Coronary artery (tissue), 2 donors: ENCODE data around the gene XPR1.
A peak's percentile ranks its signal among the peaks of the same experiment; 100 is the strongest.

Source experiments
- DNase-seq: peaks from one replicate; pipeline ENCODE4 v3.0.0-alpha.2; 2017; ENCODE audit warnings: low spot score
- H3K27ac ChIP-seq, 2 donors: fragments of 200-600 bp; sonication (generic); one replicate each; pipeline ENCODE4 v1.5.1; 2016 to 2019
- H3K4me3 ChIP-seq: fragments of 200-600 bp; sonication (generic); 2 replicates; pipeline ENCODE4 v1.5.1; 2016; ENCODE audit warnings: mild to moderate bottlenecking, moderate library complexity
- TF ChIP-seq, protein P1 (sequence below): fragments of 200-600 bp; sonication (generic); IDR thresholded peaks from one replicate; pipeline ENCODE4 v1.5.1; 2019; ENCODE audit warnings: antibody characterized with exemption

Gene XPR1

GRCh38 chr1:180924939-180925338 lies 293.1 kb downstream of the XPR1 start:
- H3K4me3 ChIP-seq: no peak overlapping the region
- no peak overlapping the region for H3K27ac ChIP-seq
- no peak for DNase-seq
- TF ChIP-seq, protein P1, sequence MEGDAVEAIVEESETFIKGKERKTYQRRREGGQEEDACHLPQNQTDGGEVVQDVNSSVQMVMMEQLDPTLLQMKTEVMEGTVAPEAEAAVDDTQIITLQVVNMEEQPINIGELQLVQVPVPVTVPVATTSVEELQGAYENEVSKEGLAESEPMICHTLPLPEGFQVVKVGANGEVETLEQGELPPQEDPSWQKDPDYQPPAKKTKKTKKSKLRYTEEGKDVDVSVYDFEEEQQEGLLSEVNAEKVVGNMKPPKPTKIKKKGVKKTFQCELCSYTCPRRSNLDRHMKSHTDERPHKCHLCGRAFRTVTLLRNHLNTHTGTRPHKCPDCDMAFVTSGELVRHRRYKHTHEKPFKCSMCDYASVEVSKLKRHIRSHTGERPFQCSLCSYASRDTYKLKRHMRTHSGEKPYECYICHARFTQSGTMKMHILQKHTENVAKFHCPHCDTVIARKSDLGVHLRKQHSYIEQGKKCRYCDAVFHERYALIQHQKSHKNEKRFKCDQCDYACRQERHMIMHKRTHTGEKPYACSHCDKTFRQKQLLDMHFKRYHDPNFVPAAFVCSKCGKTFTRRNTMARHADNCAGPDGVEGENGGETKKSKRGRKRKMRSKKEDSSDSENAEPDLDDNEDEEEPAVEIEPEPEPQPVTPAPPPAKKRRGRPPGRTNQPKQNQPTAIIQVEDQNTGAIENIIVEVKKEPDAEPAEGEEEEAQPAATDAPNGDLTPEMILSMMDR: no peak

GRCh38 chr1:180925471-180926051 lies 293.7 kb downstream of the XPR1 start:
- no peak overlapping the region for H3K4me3 ChIP-seq
- DNase-seq: no peak
- H3K27ac ChIP-seq: no peak overlapping the region
- TF ChIP-seq, protein P1: no peak

- TF ChIP-seq, protein P1: no peak
- peak overlapping the region; percentile 49 for H3K4me3 ChIP-seq
- peak overlapping the region in 1 of 2 donors; percentile 65 for H3K27ac ChIP-seq
- DNase-seq: no peak
These were observed 294.6 kb downstream of the XPR1 start for GRCh38 chr1:180926164-180926981.

DNA sequence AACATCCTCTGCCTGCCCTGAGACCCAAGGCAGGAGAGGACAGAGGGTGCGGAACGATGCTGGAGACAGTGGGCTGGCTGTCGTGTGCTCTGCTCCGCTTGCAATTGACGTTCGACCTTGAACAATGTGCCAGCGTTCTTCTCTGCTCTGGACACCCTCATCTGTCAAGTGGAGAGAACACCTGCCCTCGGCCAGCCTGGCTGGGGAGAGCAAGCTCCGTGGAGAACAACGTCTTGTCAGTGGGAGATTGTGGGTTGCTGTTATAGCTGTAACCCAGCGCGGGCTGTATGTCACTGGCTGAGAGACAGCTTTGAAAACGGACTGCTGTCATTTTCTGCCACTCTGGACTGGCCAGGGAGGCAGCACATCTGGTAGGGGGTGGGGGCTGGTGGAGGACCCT lies 295.5 kb downstream of the XPR1 start:
- Histone ChIP-seq H3K27ac (no peak overlapping the region), H3K4me3 (no peak overlapping the region)
- TF ChIP-seq, protein P1: no peak
- DNase-seq: no peak

DNA sequence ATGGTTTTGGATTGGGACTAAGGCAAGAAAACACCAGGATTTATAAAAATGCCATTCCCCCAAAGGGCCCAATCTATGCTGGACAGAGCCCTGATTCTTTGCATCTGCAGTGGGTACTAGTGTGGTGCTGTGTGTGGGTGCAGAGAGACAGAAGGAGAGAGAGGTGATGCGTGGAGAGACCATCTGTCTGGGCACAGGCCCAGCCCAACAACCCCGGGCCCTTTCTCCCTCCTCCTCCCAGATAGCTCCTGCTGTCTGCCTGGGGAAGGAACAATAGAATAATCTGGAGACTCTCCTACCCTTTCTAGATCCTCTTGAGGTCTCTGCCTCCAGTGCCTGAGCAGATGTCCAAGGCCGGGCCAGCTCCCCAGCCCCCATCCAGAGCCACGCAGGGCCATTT lies 296.0 kb downstream of the XPR1 start:
- no peak for DNase-seq
- Histone ChIP-seq H3K4me3 (no peak overlapping the region), H3K27ac (no peak overlapping the region)
- TF ChIP-seq, protein P1: no peak

DNA sequence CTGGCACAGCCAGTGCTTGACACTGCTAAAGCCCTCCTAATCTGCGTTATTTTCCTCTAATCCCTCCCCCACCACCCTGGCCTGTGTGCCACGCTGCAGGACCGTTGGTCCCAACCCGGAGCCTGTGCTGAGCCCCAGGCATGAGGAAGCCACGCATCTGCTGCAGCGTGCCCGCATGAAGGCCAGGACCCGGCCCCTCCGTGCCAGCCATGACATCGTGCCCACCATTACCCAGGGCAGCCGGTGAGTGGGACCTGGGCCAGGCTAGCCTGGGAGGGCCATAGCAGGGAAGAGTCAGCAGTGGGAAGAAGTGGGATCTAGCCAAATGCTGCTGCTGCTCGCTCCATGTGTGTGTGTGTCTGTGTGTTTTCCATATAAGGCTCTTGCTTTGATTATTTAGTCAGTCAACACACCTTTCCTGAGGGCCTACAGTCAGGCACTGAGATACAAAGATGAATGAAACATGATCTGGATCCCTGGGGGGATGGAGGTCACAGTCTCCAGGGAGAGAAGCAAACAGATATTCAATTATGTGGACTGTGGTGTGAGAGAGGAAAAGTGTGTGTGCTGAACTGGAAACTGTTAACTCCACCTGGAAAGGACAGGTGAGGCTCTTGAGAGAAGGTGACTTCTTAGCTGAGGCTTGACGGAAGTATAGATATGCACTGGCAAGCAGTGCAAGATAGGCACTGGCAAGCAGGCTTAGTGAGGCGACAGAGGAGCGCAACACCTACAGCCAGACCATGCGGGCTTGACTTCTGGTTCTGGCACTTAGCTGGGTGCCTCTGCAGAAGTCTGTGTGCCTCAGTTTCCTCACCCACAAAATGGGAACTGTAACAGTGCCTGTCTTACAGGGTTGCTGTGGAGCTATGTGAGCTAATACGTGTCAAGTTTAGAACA lies 296.8 kb downstream of the XPR1 start:
- DNase-seq: no peak
- Histone ChIP-seq H3K27ac (no peak overlapping the region), H3K4me3 (no peak overlapping the region)
- TF ChIP-seq, protein P1: no peak
